Esophagus muscularis mucosa (tissue), 4 donors: ENCODE results near the gene GFAP. TPM values are rescaled to one million over a fixed set of nuclear protein-coding genes. Genes with fewer than 3 reads are reported as not detected.

Source experiments
- DNase-seq: peaks from one replicate; pipeline ENCODE4 v3.0.0-alpha.2; 2017; ENCODE audit errors: extremely low spot score
- H3K27ac ChIP-seq, 4 donors: fragments of 200-600 bp; sonication (generic); replicated peaks in 1 of 4; 1 replicate in 3 of 4; 2 replicates in 1 of 4; pipeline ENCODE4 v1.5.1; 2016 to 2019; ENCODE audit warnings: mild to moderate bottlenecking in 1 of 4
- H3K27me3 ChIP-seq, 4 donors: fragments of 200-600 bp; sonication (generic); one replicate each; pipeline versions ENCODE4 v1.5.1 to v1.6.0; 2016 to 2019
- H3K36me3 ChIP-seq, 4 donors: fragments of 200-600 bp; sonication (generic); one replicate each; pipeline ENCODE4 v1.5.1; 2016 to 2019
- H3K4me1 ChIP-seq, 4 donors: fragments of 200-600 bp; sonication (generic); one replicate each; pipeline ENCODE4 v1.5.1; 2016 to 2019
- H3K4me3 ChIP-seq, 4 donors: fragments of 200-600 bp; sonication (generic); 1 replicate in 2 of 4; 2 replicates in 2 of 4; pipeline ENCODE4 v1.5.1; 2016 to 2019; ENCODE audit warnings: mild to moderate bottlenecking in 4 of 4, moderate library complexity in 1 of 4
- H3K9me3 ChIP-seq, 4 donors: fragments of 200-600 bp; sonication (generic); 1 replicate in 3 of 4; 2 replicates in 1 of 4; pipeline ENCODE4 v1.5.1; 2016 to 2019
- CTCF ChIP-seq, 3 experiments: fragments of 200-600 bp in 2 of 3; fragments of 450-650 bp in 1 of 3; sonication (generic) in 2 of 3; IDR thresholded peaks; one replicate each; pipeline ENCODE4 v1.5.1; 2017 to 2019; ENCODE audit warnings: antibody characterized with exemption in 3 of 3, mild to moderate bottlenecking in 2 of 3, moderate library complexity in 1 of 3
- EP300 ChIP-seq: sonication (generic); formaldehyde crosslinking; IDR thresholded peaks from one replicate; pipeline ENCODE4 v1.6.1; 2017; ENCODE audit warnings: antibody characterized with exemption
- POLR2A ChIP-seq: fragments of 450-650 bp; IDR thresholded peaks from one replicate; pipeline ENCODE4 v1.6.1; 2017; ENCODE audit warnings: antibody characterized with exemption, moderate library complexity, mild to moderate bottlenecking, low read depth
- POLR2AphosphoS5 ChIP-seq, 2 donors: sonication (generic); formaldehyde crosslinking; IDR thresholded peaks; one replicate each; pipeline ENCODE4 v1.6.1; 2017; ENCODE audit warnings: antibody characterized with exemption in 2 of 2
- WGBS: methylation state at CpG from one replicate; pipeline ENCODE4 v1.1.5; 2018; 5-methylcytosine and 5-hydroxymethylcytosine counted together
- intact Hi-C: fragments of 100-400 bp; cut with DNase I; formaldehyde crosslinking; loops from one replicate; pipeline ENCODE4 v1.15.1; 2023
- total RNA-seq, 4 donors: library from RNA; depleted of rRNA; stranded (reverse); fragments of >200 nt; gene quantifications; one replicate each; pipeline versions ENCODE4 v1.1.0 to v1.2.1, GENCODE V29; 2016

Gene GFAP
- total RNA-seq, 4 donors from 2014 or later, result 1.2 to 2.8 TPM; not detected in 2

- no peak for DNase-seq
- TF ChIP-seq POLR2A (no peak), EP300 (no peak), POLR2AphosphoS5 (IDR thresholded peaks at IDR 0.05) (no peak), CTCF (IDR thresholded peaks at IDR 0.05) (no peak)
- H3K36me3 ChIP-seq, result peaks cover 51 to 84% (median 69%) of the 10 kb centered on the region in 4 donors
- no peaks in the 10 kb centered on the region for H3K4me1 ChIP-seq
- H3K27ac ChIP-seq, result no peak overlapping the region
- intact Hi-C loops, result no loop called here
- no peak overlapping the region for H3K4me3 ChIP-seq
- no peaks in the 10 kb centered on the region for H3K9me3 ChIP-seq
- no peaks in the 10 kb centered on the region for H3K27me3 ChIP-seq
- WGBS, result 90% methylated on average over 2 of the region's 2 CpGs
Measured at GRCh38 chr17:44884941-44885340, 30.4 kb downstream of the GFAP start.

- WGBS, result 78% methylated on average over 4 of the region's 4 CpGs
Measured at GRCh38 chr17:44881145-44881544, 34.2 kb downstream of the GFAP start.

GRCh38 chr17:44880062-44880461 lies 35.2 kb downstream of the GFAP start:
- whole genome bisulfite sequencing, result 100% methylated on average over 2 of the region's 2 CpGs
- Histone ChIP-seq H3K4me3 (no peak overlapping the region), H3K27me3 (no peaks in the 10 kb centered on the region), H3K27ac (no peak overlapping the region), H3K36me3 (peaks cover 66 to 97% (median 88%) of the 10 kb centered on the region in 4 donors), H3K9me3 (no peaks in the 10 kb centered on the region), H3K4me1 (peaks cover 0 to 2% (median 0%) of the 10 kb centered on the region in 4 donors)
- intact Hi-C loops, result no loop called here
- DNase-seq, result no peak
- TF ChIP-seq CTCF (IDR thresholded peaks at IDR 0.05) (no peak), EP300 (no peak), POLR2A (no peak), POLR2AphosphoS5 (IDR thresholded peaks at IDR 0.05) (no peak)

More at GRCh38 chr17:44881145-44881544, 34.2 kb downstream of the GFAP start:
- no peak overlapping the region for H3K4me3 ChIP-seq
- H3K27ac ChIP-seq, result no peak overlapping the region
- H3K36me3 ChIP-seq, result peaks cover 65 to 97% (median 88%) of the 10 kb centered on the region in 4 donors
- H3K4me1 ChIP-seq, result peaks cover 0 to 2% (median 0%) of the 10 kb centered on the region in 4 donors
- no peaks in the 10 kb centered on the region for H3K27me3 ChIP-seq
- no peaks in the 10 kb centered on the region for H3K9me3 ChIP-seq
- intact Hi-C loops, result no loop called here
- TF ChIP-seq EP300 (no peak), POLR2A (no peak), CTCF (IDR thresholded peaks at IDR 0.05) (no peak), POLR2AphosphoS5 (IDR thresholded peaks at IDR 0.05) (no peak)
- DNase-seq, result no peak

- 93% methylated on average over 6 of the region's 6 CpGs for WGBS
- peaks cover 66 to 97% (median 88%) of the 10 kb centered on the region in 4 donors for H3K36me3 ChIP-seq
- intact Hi-C loops, result no loop called here
- H3K27me3 ChIP-seq, result no peaks in the 10 kb centered on the region
- no peak for TF ChIP-seq CTCF (IDR thresholded peaks at IDR 0.05)
- TF ChIP-seq POLR2AphosphoS5 (IDR thresholded peaks at IDR 0.05), result no peak
- TF ChIP-seq EP300, result no peak
- TF ChIP-seq POLR2A, result no peak
- H3K9me3 ChIP-seq, result no peaks in the 10 kb centered on the region
- no peak overlapping the region for H3K4me3 ChIP-seq
- no peak for DNase-seq
- no peak overlapping the region for H3K27ac ChIP-seq
- peaks cover 0 to 2% (median 0%) of the 10 kb centered on the region in 4 donors for H3K4me1 ChIP-seq
Measured at GRCh38 chr17:44879376-44879775, 35.9 kb downstream of the GFAP start.

GRCh38 chr17:44878627-44879221 lies 36.6 kb downstream of the GFAP start:
- Histone ChIP-seq H3K36me3 (peaks cover 62 to 95% (median 86%) of the 10 kb centered on the region in 4 donors), H3K4me3 (no peak overlapping the region), H3K27me3 (no peaks in the 10 kb centered on the region), H3K4me1 (peaks cover 0 to 2% (median 0%) of the 10 kb centered on the region in 4 donors), H3K9me3 (no peaks in the 10 kb centered on the region), H3K27ac (no peak overlapping the region)
- TF ChIP-seq EP300 (no peak), CTCF (IDR thresholded peaks at IDR 0.05) (peak; percentile 54 to 68 (median 67)), POLR2A (no peak), POLR2AphosphoS5 (IDR thresholded peaks at IDR 0.05) (no peak)
- intact Hi-C loops, result no loop called here
- WGBS, result 51% methylated on average over 6 of the region's 6 CpGs
- DNase-seq, result no peak
